GM19463 (cell line): ENCODE data around the gene POPDC2.
"Not testable (repeated sequence)": the region's sequence is repeated elsewhere in the genome, so short reads cannot be mapped to it uniquely, and the experiment has no call there.

ENCODE experiments used
- ATAC-seq: cut with Tn5 transposase; IDR thresholded peaks from one replicate; pipeline ENCODE4 v1.9.1; 2021; ENCODE audit warnings: mild to moderate bottlenecking, moderate library complexity; ENCODE audit not compliant: unreplicated experiment

The POPDC2 gene

GRCh38 chr3:119620899-119621298, 39.5 kb downstream of the POPDC2 start:
- ATAC-seq, result no peak

DNA sequence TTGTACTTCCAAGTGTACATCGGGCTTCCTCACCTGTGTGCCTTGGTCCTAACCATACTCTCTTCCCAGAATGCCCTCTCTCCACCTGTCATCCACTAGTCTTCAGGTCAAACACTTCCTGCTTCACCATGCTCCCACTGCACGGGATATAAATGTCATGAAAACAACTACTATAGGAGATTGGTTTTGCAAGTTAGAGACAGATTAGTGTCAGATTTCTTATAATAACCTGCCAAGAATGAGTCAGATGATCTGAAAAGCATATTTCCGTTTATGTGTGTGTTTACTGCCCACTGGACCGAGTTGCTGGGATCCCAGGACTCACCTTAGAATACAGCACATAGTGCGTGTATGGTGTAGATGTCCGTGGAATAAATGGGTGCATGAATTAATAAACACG, 41.3 kb downstream of the POPDC2 start:
- no peak for ATAC-seq

DNA sequence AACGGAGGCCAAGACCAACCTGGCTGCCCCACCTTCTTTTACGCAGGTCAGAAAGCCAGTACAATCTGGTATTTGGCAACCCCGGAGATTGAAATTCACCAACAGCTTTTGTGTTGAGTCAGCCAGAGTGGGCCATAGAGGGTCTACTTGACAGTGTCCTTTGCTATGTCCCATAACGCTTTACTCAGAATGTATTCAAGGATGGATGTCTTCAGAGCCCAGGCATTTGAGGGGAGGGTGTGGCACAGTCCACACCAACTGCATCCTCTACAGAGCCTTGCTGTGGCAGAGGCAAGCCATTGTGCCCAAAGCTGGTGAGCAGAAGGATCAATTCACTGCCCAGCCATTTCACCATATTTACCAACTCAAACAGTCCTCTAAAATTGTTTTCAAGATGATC, 44.3 kb downstream of the POPDC2 start:
- ATAC-seq, result no peak

DNA sequence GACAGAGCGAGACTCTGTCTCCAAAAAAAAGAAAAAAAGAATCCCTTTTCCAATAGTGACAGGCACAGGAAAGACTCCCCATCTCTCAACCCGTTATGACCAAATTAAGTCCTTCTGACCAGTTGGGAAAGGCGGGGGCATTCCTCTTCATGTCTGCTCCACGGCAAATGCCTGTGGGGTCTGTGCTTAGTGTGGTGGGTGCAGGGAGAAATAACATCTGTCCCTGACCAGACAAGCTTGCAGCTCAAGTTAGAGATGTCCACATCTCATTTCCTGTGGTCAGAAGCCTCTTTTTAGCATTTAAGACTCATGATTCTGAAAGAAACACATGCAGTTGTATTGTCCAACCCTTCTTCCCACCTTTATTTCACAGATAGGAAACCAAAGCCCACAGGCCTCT, 46.5 kb downstream of the POPDC2 start:
- no peak for ATAC-seq

GRCh38 chr3:119613201-119613600, 47.2 kb downstream of the POPDC2 start:
- peak; percentile 56 for ATAC-seq

DNA sequence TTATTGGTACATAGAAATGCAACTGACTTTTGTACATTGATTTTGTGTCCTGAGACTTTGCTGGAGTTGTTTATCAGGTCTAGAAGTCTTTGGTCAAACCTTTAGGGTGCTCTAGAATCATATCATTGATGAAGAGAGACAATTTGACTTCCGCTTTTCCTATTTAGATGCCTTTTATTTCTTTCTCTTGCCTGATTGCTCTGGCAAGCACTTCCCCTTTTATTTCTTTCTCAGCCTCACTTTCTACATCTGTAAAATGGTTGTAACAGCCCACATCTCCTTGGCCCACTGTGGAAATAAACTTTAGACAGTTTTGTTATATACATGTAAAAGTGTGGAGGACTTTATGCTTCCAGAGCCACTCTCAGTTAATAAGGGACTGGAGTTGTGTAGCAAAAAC, 48.7 kb downstream of the POPDC2 start:
- no peak for ATAC-seq

DNA sequence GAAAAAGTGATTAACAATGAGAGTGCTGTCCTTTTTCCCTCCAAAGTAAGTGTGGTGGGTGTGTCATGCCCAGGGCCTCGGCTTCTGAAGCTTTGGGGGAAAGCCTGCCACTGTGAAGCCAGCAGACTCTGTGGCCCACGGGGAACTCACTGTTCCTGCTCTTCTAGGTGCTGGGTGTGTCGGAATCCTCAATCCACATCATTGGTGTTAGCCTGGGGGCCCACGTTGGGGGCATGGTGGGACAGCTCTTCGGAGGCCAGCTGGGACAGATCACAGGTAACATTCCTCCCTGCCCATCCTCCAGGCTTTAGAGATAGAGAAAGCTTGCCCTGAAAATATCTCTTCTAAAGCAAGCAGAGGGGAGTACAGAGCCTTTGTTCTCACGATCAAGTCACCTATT, 51.1 kb downstream of the POPDC2 start:
- no peak for ATAC-seq

DNA sequence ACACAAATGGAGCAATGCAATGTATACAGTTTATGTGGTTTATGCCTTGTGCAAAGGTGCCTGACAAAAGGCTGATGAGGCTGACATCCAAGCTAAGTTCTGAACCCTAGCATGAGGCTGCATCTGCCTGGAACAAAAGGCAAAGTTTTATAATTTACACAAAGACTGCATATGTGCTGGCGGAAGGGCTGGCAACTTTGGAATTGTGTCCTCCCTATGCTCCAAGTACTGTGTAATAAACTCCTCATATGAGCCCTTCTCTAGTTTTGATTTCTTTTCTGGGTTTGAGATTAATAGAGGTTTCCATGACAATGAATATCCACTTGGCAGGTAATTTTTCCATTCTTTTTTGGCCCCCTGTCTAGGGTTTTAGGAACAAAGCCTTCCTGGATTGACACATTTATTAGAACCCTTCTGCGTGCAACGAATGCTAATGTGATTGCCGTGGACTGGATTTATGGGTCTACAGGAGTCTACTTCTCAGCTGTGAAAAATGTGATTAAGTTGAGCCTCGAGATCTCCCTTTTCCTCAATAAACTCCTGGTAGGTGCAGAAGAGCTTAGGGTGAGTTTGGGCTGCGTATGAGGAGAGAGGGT, 51.9 kb downstream of the POPDC2 start:
- ATAC-seq, result no peak

GRCh38 chr3:119604878-119605277, 55.5 kb downstream of the POPDC2 start:
- no peak for ATAC-seq

- ATAC-seq, result no peak
Observed at GRCh38 chr3:119602676-119603075, 57.7 kb downstream of the POPDC2 start.

DNA sequence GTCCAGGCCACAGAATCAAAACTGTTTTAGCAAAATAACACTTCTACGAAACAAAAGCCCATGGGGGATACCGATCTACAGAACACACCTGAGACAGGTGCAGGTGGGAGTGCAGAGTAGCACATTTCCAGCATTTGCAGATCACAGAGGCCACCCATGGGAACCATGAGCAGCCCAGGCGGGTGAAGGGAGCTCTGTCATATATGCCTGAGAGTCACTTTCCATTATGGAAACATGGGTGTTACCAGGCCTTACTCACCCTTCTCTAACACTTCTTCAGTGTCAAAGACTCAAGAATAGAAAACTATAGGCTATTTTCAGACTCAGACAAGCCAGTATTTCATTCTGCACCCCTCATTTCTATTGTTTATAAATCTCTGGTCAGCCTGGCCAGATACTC, 59.2 kb downstream of the POPDC2 start:
- no peak for ATAC-seq

GRCh38 chr3:119600732-119601131, 59.7 kb downstream of the POPDC2 start:
- peak; percentile 61 for ATAC-seq

GRCh38 chr3:119599558-119600174, 60.7 kb downstream of the POPDC2 start:
- no peak for ATAC-seq

DNA sequence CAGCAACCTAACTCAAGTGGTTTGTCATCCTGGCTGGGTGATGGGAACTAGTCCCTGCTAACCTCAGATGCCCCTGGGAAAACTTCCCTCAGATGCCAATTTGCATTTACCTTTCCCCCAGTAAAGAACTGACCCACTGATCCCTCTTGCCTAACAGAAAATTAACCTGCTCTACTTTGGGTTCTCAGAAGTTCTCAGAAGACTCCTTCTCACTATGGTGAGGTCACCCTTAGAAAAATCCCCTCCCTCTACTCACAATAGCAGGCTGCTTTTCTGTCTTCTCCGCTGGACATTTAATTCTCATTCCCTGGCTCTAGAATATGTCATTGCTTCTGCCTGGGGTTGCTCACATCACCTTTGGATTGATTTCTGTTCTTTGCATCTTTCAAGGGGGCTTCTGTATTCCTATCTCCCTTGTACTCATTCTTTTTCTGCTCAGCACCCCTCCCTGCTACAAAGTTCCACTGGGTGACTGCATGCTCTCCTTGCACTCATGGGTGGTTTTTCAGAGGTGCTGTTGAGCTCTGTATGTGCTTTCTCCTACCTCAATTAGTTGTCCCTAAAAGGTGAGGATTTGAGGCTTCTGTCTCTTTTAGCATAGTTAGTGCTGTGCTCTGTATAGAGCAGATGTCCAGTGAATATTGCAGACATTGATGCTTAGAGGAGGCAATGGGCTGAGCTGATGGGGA, 61.8 kb downstream of the POPDC2 start:
- ATAC-seq, result peak; percentile 49

DNA sequence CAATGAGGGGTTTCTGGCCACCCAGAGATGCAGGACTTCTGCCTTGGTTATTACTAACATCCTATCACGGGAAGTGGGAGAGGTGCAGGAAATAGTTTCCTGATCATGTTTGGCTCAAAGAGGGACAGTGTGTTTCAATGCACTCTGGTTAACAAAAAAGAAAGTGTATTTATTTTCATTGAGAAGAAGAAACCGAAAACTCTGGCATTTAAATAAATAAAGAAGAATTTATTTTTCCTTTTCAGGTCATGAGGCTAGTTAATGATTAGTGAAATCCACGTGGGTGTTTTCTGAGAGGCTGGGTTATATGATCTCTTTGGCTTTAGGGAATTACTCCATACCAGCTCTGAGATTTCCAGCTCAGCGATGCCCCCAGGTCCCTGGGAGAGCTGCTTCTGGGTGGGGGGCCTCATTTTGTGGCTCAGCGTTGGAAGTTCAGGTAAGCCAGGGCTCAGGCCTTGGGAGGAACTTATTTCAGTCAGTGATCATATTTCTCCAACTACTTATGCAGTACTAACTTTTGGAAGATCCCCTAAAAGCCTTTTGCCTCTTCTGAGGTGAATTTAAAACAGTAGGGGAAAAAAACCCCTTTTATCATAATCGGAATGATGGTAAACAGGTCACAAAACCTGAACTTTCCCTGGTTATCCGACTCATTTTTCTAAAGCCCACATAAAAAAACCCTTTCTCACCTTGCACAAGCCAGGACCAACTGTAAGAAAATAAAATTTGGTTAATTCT, 62.7 kb downstream of the POPDC2 start, which contains the start of gene PLA1A:
PLA1A (plus strand) TSS at position 338 of the 741 bp plus-strand sequence; CDS start at position 367, 29 bp downstream.
- ATAC-seq, result no peak

DNA sequence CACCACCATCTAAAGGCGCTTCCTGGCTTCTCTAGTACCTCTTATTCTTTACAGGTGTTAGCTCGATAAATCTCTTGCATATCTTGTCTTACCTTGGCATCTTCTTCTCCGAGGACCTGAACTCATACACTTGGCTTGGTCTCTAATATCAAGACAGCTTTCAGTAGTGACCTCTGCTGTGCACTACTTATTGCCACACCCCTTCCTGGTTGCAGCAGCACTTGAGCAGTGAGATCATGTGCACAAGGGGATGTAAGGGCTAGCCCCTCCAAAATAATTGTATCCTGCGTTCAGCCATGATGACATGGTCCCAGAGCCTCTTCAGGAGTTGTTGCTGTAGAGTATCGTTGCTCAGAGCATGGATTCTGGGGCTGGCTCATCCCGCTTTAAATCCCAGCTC, 64.0 kb downstream of the POPDC2 start:
- no peak for ATAC-seq

DNA sequence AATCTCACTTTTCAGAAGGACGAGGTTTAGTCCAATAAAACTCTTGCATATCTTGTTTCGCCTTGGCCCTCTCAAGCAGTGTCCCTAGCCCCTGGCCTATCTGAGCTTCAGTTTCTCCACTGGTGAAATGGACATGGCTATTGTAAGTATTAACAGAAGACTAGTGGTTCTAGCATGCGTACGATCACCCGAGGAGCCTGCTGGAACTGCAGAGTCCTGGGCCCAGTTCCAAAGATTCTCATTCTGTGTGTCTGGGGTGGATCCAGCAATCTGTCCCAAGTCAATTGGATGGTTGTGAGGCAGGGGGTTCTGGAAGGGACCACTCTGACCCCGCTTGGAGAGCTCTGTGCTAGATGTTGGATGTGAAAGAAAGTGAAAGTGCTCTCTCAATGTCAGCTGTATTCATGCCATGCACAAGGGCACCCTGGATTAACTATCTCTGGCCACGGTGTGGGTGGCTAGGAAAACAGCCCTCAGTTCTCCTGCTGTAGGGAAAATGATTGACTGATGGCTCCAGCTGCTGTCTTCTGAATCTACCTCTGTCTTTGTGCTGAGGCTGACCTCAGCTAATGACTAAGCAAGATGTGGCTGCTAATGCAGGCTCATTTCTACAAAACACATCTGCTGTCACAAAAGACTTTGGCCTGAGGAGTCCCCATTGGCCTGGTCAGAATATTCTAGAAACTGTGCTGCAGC, 64.6 kb downstream of the POPDC2 start:
- no peak for ATAC-seq

DNA sequence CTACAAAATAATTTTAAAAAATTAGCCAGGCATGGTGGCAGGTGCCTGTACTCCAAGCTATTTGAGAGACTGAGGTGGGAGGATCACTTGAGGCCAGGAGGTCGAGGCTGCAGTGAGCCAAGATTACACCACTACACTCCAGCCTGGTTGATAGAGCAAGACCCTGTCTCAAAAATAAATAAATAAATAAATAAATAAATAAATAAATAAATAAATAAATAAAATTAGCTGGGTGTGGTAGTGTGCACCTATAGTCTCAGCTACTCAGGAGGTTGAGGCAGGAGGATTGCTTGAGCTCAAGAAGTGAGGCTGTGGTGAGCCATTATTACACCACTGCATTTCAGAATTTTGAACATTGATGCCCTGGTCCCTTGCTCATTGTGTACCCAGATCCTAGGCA, 65.5 kb downstream of the POPDC2 start:
- not testable (repeated sequence) for ATAC-seq

DNA sequence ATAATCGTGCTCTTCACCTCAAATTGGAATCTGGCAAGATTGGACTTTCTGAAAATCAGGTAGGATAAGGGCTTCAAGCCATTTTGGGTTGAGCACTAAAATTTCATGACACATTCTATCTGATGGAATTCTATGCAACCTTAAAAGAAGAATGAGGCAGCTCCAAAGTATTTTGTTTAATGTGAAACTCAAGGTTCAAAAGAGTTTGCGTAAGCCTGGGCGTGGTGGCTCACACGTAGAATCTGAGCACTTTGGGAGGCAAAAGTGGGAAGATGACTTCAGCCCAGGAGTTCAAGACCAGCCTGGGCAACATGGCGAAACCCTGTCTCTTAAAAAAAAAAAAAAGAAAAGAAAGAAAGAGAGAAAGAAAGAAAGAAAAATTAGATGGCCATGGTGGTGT, 66.3 kb downstream of the POPDC2 start:
- ATAC-seq, result no peak

- ATAC-seq, result no peak
Observed at GRCh38 chr3:119592861-119593260, 67.5 kb downstream of the POPDC2 start.
